ENCODE measurements around the gene XPNPEP3.
"Not testable (repeated sequence)": the region's sequence is repeated elsewhere in the genome, so short reads cannot be mapped to it uniquely, and the experiment has no call there.

XPNPEP3 gene

GRCh38 chr22:40856513-40857308 lies at the start of gene XPNPEP3, which contains the start of gene ST13:
TSS of gene XPNPEP3 (plus strand) at chr22:40857148. CDS start at chr22:40857182, 34 bp downstream.
TSS of gene ST13 (minus strand) at chr22:40856639. CDS start at chr22:40856540, 99 bp downstream.
- peak; percentile 98 for DNase-seq

- no peak for DNase-seq
These were observed 48.7 kb upstream of the XPNPEP3 start for GRCh38 chr22:40808018-40808841.

GRCh38 chr22:40813912-40814315 lies 43.0 kb upstream of the XPNPEP3 start:
- no peak for DNase-seq

DNA sequence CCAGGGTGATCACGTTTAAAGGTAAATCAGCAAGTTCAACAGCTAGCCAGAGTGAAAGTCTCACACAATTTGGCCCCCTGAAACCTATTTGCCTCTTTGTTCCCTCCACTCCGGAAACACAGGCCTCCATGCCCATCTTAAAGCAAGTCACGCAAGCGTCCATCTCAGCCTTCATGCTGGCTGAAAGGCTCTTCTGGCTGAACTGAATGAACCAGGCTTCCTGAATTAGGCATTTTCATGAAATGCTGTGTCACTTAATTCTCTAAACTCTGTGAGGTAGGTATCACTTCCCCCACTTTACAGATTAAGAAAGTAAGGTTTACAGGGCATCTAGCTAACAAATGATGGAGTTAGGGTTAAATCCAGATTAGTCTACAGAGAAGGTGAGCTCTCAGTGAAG lies 39.2 kb upstream of the XPNPEP3 start:
- no peak for DNase-seq

- no peak for DNase-seq
These were observed 38.7 kb upstream of the XPNPEP3 start for GRCh38 chr22:40818192-40818746.

DNA sequence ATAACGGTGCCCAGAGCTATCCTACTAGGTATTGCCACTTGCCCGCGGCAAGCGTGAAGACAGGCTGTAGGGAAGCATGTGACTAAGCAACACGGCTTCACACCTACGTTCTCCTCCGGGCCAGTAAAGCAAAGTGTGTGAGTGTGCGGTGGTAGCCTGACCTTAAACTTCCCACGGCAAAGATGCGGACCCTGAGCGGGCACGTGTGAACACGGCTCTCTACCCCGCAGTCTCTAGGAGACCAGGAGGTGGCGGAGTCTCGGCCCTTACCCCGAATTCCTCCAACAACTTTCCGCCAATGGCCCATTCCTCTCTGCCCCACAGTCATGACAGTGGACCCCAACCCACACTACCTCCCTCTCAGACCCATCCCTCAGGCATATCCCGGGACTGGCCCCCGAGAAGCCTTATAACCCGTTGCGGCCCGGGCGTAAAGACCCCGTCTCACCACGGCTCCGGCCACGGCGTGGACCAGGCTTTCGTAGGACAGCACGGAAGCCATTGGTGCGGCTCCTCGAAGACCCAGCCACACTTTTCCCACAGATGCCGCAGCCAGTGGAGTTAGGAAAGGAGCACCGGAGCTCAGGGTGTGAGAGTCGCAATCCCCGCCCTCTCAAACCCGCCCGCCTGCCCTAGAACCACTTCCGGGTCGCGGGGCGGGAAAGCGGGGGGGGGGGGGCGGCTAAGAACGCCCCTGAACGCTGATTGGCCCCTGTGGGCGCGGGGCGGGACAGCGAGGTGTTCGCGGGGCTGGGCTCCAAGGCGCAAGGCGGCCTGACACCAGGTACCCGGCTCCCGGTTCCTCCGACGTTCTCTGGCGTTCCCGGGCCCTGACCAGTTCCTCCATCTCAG lies 38.0 kb upstream of the XPNPEP3 start, which contains the start of gene SLC25A17:
SLC25A17 (minus strand) TSS at position 600 of the 852 bp plus-strand sequence; CDS start at position 502, 98 bp downstream.
- DNase-seq, result peak; percentile 91

- peak; percentile 6 for DNase-seq
These were observed 37.3 kb upstream of the XPNPEP3 start for GRCh38 chr22:40819599-40820140.

- DNase-seq, result no peak
These were observed 33.5 kb upstream of the XPNPEP3 start for GRCh38 chr22:40823426-40823825.

DNA sequence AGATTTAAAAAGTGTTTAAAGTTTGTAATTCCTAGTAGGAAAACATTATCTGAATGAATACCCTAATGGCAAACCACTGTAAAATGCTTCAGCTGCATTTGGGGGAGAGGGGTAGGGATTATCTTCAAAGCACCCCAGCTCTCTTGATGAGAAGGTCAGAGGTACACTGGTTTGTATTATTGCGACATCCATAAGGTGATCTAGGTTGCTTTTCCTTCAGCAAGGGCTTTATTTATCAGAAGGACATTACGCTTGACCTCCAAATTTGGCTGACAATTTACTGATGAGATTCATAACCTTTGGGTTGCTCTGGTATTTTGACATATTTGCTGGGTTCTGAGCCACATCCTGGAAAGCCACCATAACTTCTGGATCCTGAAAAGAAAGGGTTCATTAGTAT lies 30.7 kb upstream of the XPNPEP3 start:
- not testable (repeated sequence) for DNase-seq

DNA sequence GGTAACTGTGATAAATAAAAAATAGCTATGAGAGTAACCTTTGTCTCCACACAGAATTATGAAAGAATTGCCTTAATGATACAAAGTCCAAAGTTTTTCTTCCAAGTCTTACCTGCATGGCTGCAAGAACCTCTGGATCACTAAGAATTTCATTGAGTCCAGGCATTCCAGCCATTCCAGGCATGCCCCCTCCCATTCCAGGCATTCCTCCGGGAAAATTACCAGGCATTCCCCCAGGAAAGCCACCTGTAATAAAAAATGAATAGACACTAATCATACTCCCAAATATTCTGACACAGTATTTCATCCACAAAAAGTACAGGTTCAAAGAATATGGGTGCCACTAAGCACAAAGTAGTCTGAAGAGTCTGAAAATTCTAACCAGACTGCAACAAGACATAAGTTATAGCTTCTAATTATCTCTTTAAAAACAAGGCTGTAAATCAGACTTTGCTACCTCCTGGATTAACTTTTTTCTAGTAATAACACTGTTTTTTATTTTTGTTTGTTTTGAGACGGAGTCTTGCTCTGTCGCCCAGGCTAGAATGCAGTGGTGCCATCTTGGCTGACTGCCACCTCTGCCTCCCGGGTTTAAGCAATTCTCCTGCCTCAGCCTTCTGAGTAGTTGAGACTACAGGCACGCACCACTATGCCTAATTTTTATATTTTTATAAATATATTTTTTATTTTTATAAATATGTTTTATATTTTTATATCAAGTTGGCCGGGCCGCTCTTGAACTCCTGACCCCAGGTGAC lies 29.8 kb upstream of the XPNPEP3 start:
- no peak for DNase-seq

DNA sequence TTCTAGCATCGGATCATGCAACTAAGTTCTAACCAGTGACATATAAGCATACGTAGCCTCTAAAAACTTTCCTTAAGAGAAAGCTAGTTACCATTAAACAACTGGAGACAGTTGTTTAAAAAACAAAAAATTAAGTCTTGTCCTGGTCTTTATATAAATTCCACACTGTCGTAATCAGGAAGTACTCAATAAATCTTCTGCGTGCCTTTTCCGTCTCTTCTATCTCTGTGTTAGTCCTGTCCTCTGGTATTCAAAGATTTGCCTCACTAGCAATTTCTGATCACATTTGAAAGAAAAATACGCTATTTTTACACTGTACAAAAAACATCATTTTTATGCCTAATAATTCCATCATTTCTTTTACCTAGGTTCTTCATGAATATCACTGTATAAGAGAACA lies 27.8 kb upstream of the XPNPEP3 start:
- no peak for DNase-seq

DNA sequence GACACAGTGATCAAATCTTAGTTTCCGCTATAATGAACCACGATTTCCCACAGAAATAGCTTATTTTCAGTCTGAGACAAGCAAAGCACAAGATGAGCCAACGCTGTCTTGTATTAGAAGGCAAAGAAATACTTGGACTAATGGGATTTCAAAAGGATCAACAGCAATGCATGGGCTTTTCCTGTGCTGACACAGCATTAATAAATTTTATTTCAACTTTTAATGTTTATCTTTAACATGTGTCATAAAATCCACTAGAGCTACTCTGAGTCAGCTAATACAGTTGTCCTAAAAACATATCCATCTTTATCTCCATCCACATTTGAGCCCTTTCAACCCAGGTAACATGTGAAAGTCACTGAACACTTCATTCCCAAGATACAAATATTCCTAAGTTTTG lies 22.3 kb upstream of the XPNPEP3 start:
- no peak for DNase-seq

DNA sequence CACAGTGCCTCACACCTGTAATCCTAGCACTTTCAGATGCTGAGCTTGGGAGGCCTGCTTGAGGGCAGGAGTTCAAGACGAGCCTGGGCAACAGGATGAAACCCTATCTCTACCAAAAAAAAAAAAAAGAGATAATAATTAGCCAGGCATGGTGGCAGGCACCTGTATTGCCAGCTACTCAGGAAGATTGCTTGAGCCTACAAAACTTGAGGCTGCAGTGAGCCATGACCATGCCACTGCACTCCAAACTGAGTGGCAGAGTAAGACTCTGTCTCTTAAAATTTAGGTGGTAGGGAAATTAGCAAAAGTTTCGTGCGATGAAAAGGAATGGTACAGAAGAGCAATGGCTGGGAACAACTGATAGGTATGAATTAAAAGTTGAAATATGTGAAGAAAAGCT lies 18.5 kb upstream of the XPNPEP3 start:
- no peak for DNase-seq

DNA sequence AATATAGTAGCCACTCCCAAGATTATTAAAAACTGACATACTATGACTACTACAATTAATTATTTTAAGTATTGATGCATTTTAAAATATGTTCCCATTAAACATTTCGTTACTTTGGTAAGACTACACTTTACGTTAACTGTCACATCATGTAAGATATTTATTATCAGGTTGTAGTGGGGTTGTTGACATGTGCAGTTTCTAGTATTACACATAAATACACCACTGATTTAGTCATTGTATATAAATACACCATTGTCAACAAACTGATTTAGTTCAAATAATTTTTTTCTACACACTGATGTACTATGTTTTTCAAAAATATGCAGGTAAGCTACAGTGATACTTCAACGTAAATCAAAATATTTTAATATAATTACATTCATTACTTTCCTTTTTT lies 12.0 kb upstream of the XPNPEP3 start:
- no peak for DNase-seq

- not testable (repeated sequence) for DNase-seq
These were observed 11.1 kb upstream of the XPNPEP3 start for GRCh38 chr22:40845816-40846215.

DNA sequence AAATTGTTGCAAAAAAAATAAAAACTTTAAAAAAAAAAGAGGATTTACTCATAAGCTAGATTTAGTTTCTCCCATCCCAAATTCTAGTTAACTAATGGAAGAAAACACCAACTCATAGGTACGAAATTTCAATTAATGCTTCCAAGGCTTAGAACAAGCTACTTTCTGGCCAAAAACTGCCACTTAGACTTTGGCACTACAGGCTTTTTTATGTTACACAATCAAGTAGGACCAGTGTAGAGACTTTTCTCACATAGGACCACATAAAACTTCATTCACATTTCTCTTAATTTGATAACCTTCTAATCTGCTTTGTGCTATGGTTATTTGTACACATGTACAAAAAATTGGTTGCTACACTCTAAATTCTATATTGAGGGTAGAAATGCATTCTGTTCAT lies 3.6 kb upstream of the XPNPEP3 start:
- DNase-seq, result no peak

DNA sequence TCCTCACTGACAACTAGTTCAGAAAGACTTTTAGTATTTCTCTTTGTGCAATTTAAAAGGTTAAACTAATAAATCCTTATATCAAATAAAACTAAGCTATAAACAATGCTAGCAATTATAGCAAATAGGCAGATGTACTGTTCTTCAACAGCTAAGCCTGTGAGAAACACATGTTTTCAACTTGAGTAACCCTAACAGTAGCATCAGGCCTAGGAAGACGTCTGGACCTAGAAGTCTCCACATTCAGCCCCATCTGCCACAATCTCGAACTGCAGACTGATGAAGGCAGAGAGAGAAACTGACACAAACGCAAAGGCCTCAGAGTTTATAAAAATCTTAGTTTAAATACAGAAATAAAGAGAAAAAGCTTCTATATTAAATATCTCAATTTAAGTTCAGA lies 3.0 kb upstream of the XPNPEP3 start:
- DNase-seq, result no peak

GRCh38 chr22:40855071-40855978 lies 1.6 kb upstream of the XPNPEP3 start:
- peak; percentile 31 for DNase-seq

GRCh38 chr22:40855979-40856512 lies 902 bp upstream of the XPNPEP3 start:
- peak; percentile 35 for DNase-seq

DNA sequence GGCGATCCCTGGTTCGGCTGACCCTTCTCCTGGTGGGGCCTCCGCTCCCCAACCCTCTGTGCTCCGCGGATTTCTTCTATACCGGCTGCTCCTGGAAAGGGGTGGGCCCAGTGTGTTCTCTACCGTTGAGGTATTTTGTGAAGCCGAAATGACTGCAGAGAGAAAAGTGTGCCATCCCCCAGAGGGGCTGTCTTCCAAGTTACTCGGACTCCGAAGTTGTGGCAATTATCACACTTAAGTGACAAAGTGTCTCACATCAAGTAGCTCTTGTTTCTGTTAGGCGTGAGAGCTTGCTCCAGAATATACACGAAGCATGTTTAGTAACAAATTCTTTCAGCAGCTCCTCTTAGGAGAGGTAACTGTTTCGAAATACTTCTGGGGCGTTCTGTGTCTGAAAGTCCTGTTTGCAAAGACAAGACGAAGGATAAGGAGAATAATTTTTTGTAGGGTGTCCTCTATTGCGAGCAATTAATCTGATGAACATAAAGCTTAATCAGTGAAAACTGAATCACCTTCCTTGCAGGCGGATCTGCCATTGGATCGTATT lies 434 bp downstream of the XPNPEP3 start:
- no peak for DNase-seq
